ENCODE data around the gene HNRNPDL. TPM values are rescaled to one million over a fixed set of nuclear protein-coding genes. Genes with fewer than 3 reads are reported as not detected.

HNRNPDL gene
- polyA plus RNA-seq, 3 donors: 89.8 to 294 (median 112) TPM

GRCh38 chr4:82430964-82431745, 893 bp upstream of the HNRNPDL start:
- H3K4me1 Mint-ChIP-seq: peaks cover 44% of the 10 kb centered on the region
- H3K9ac ChIP-seq (ENCODE audit: insufficient read depth, low read length, poor library complexity, severe bottlenecking): peak overlapping the region; percentile 95
- H3K27ac ChIP-seq (ENCODE audit: low read depth in 1 of 2, low read length in 2 of 2): peak overlapping the region; percentile 80 to 90
- peak in 2 of 3 donors; percentile 10 to 14 for DNase-seq
- peaks cover 10 to 19% of the 10 kb centered on the region in 2 donors for H3K36me3 ChIP-seq (replicated peaks in 1 of 2; ENCODE audit: control insufficient read depth in 1 of 2, insufficient read depth in 2 of 2, low read length in 2 of 2)
- H3K27me3 Mint-ChIP-seq (ENCODE audit: low read depth in 3 of 3): no peaks in the 10 kb centered on the region
- H3K27ac Mint-ChIP-seq: peak overlapping the region; percentile 93 to 97 (median 96)
- H3K79me2 ChIP-seq (ENCODE audit: insufficient read depth, low read length): peaks cover 89% of the 10 kb centered on the region
- peaks cover 43% of the 10 kb centered on the region for H4K20me1 ChIP-seq (ENCODE audit: insufficient read depth, low read length)
- peak overlapping the region; percentile 97 for H2AFZ ChIP-seq (ENCODE audit: insufficient read depth, low read depth, low read length, poor library complexity, severe bottlenecking)
- H3K4me3 ChIP-seq (replicated peaks in 1 of 3; ENCODE audit: low read depth in 2 of 3, low read length in 3 of 3): peak overlapping the region; percentile 57 to 98 (median 80)
- H3K4me3 Mint-ChIP-seq: peak overlapping the region; percentile 96 to 99
- no peak for TF ChIP-seq CTCF (IDR thresholded peaks at IDR 0.05)
- no peaks in the 10 kb centered on the region for H3K9me3 ChIP-seq (replicated peaks in 1 of 2; ENCODE audit: control insufficient read depth in 1 of 2, insufficient read depth in 1 of 2, low read length in 2 of 2)
- peak overlapping the region; percentile 99 for H3K4me2 ChIP-seq (replicated peaks; ENCODE audit: extremely low read depth, low read length, poor library complexity, severe bottlenecking)
- WGBS (ENCODE audit: insufficient coverage): 2% methylated on average over 19 of the region's 33 CpGs
- no peaks in the 10 kb centered on the region for H3K27me3 ChIP-seq (ENCODE audit: control insufficient read depth in 2 of 2, insufficient read depth in 2 of 2, low read length in 2 of 2)
- H3K9me3 Mint-ChIP-seq: peaks cover 0 to 2% (median 0%) of the 10 kb centered on the region in 7 donors
- intact Hi-C loops (cut with micrococcal nuclease): loop anchor here (10.0 kb wide), 2 partner anchors 146 to 474 kb away; partner anchors contain the start of gene THAP9 (in 1 of the 2)
- peaks cover 22 to 37% of the 10 kb centered on the region in 2 donors for H3K36me3 Mint-ChIP-seq
- peaks cover 19 to 37% of the 10 kb centered on the region in 2 donors for H3K4me1 ChIP-seq (ENCODE audit: control insufficient read depth in 1 of 2, insufficient read depth in 2 of 2, low read length in 2 of 2)

- peaks cover 46% of the 10 kb centered on the region for H4K20me1 ChIP-seq (ENCODE audit: insufficient read depth, low read length)
Measured at GRCh38 chr4:82429728-82430192, 502 bp downstream of the HNRNPDL start.

More at GRCh38 chr4:82429728-82430192, 502 bp downstream of the HNRNPDL start:
- Histone ChIP-seq H3K79me2 (ENCODE audit: insufficient read depth, low read length) (peaks cover 89% of the 10 kb centered on the region), H3K4me1 (ENCODE audit: control insufficient read depth in 1 of 2, insufficient read depth in 2 of 2, low read length in 2 of 2) (peaks cover 19 to 39% of the 10 kb centered on the region in 2 donors), H3K27ac (ENCODE audit: low read depth in 1 of 2, low read length in 2 of 2) (peak overlapping the region; percentile 90 to 99), H3K4me3 (replicated peaks in 1 of 3; ENCODE audit: low read depth in 2 of 3, low read length in 3 of 3) (peak overlapping the region; percentile 57 to 98 (median 80)), H3K36me3 (replicated peaks in 1 of 2; ENCODE audit: control insufficient read depth in 1 of 2, insufficient read depth in 2 of 2, low read length in 2 of 2) (peaks cover 22 to 33% of the 10 kb centered on the region in 2 donors), H3K9ac (ENCODE audit: insufficient read depth, low read length, poor library complexity, severe bottlenecking) (peak overlapping the region; percentile 95), H3K9me3 (replicated peaks in 1 of 2; ENCODE audit: control insufficient read depth in 1 of 2, insufficient read depth in 1 of 2, low read length in 2 of 2) (no peaks in the 10 kb centered on the region), H2AFZ (ENCODE audit: insufficient read depth, low read depth, low read length, poor library complexity, severe bottlenecking) (peak overlapping the region; percentile 97), H3K4me2 (replicated peaks; ENCODE audit: extremely low read depth, low read length, poor library complexity, severe bottlenecking) (peak overlapping the region; percentile 99), H3K27me3 (ENCODE audit: control insufficient read depth in 2 of 2, insufficient read depth in 2 of 2, low read length in 2 of 2) (no peaks in the 10 kb centered on the region)
- peaks cover 44% of the 10 kb centered on the region for H3K4me1 Mint-ChIP-seq
- H3K4me3 Mint-ChIP-seq: peak overlapping the region; percentile 99
- peak; percentile 71 for TF ChIP-seq CTCF (IDR thresholded peaks at IDR 0.05)
- H3K36me3 Mint-ChIP-seq: peaks cover 33 to 47% of the 10 kb centered on the region in 2 donors
- H3K9me3 Mint-ChIP-seq: peaks cover 0 to 2% (median 0%) of the 10 kb centered on the region in 7 donors
- no peaks in the 10 kb centered on the region for H3K27me3 Mint-ChIP-seq (ENCODE audit: low read depth in 3 of 3)
- peak in 2 of 3 donors; percentile 69 to 73 for DNase-seq
- intact Hi-C loops (cut with micrococcal nuclease): loop anchor here (2.0 to 10.0 kb wide), 4 partner anchors 55 to 475 kb away; partner anchors contain the start of gene THAP9 (in 1 of the 2)
- peak overlapping the region; percentile 96 to 99 (median 98) for H3K27ac Mint-ChIP-seq
- 0% methylated on average over 58 of the region's 58 CpGs for WGBS (ENCODE audit: insufficient coverage)
